ENCODE results near the gene GRB14.

GRCh38 chr2:164551519-164551918, 69.8 kb downstream of the GRB14 start:
- TF ChIP-seq POLR2A (IDR thresholded peaks at IDR 0.05) (no peak), CTCF (IDR thresholded peaks at IDR 0.05) (no peak), EP300 (IDR thresholded peaks at IDR 0.05) (no peak)

All from tibial nerve (tissue), 4 donors.